ENCODE data around the gene G6PC2. TPM values are rescaled to one million over a fixed set of nuclear protein-coding genes. Genes with fewer than 3 reads are reported as not detected.

Gene G6PC2
- total RNA-seq (2022; extraction: Qiagen RNA extraction; ENCODE audit: low read depth) = not detected in 5 replicates

GRCh38 chr2:168901003-168901402 lies at the start of gene G6PC2:
Gene G6PC2 (plus strand): TSS chr2:168901291. CDS start chr2:168901332, 41 bp downstream.

GRCh38 chr2:168890006-168890782 lies 10.9 kb upstream of the G6PC2 start, which contains the start of gene SPC25:
Gene SPC25 (minus strand): TSS chr2:168890430. CDS start chr2:168889519, 911 bp downstream.

Other genes starting within 250 kb of the G6PC2 start
- 2.2 to 3.0 TPM (median 2.3 TPM) in 5 replicates for gene NOSTRIN, start 98.7 kb upstream of the G6PC2 start, total RNA-seq (2022; extraction: Qiagen RNA extraction; ENCODE audit: low read depth)
- 17.5 to 23.6 TPM (median 19.1 TPM) in 5 replicates for gene SPC25, start 10.9 kb upstream of the G6PC2 start, total RNA-seq (2022; extraction: Qiagen RNA extraction; ENCODE audit: low read depth)
- 0.01 to 0.05 TPM (median 0.03 TPM) in 4 of 5 replicates, not detected in the other for gene ABCB11, start 130.0 kb downstream of the G6PC2 start, total RNA-seq (2022; extraction: Qiagen RNA extraction; ENCODE audit: low read depth)
- 2.7 to 4.2 TPM (median 3.5 TPM) in 5 replicates for gene DHRS9, start 168.3 kb downstream of the G6PC2 start, total RNA-seq (2022; extraction: Qiagen RNA extraction; ENCODE audit: low read depth)

Measured in A549 treated with GW870086 at 1 μM for 4 hours (cell line).